Measurements from ENCODE around the gene CCDC33.

- TF ChIP-seq SUZ12 (IDR thresholded peaks at IDR 0.05; ENCODE audit: extremely low read depth, insufficient read depth, insufficient read length) (no peak), ZNF274 (IDR thresholded peaks at IDR 0.05; ENCODE audit: low read depth, low read length) (no peak), YY1 (IDR thresholded peaks at IDR 0.05; ENCODE audit: insufficient read depth, insufficient read length) (no peak)
Observed at GRCh38 chr15:74275957-74276356, 39.8 kb downstream of the CCDC33 start.
